Neutrophil (primary cell): ENCODE results near the gene DNMBP.

Experiments used
- H3K27ac ChIP-seq: fragments of 200-600 bp; sonication (generic); 2 replicates; pipeline ENCODE4 v1.5.1; 2016; ENCODE audit warnings: mild to moderate bottlenecking, moderate library complexity
- H3K27me3 ChIP-seq: fragments of 200-600 bp; sonication (generic); 2 replicates; pipeline ENCODE4 v1.6.0; 2016; ENCODE audit warnings: mild to moderate bottlenecking
- H3K36me3 ChIP-seq: fragments of 200-600 bp; sonication (generic); 2 replicates; pipeline ENCODE4 v1.5.1; 2017
- H3K4me1 ChIP-seq, 2 experiments: fragments of 200-600 bp in 1 of 2; sonication (generic) in 1 of 2; 1 replicate in 1 of 2; 2 replicates in 1 of 2; pipeline versions ENCODE4 v1.5.1 to v1.6.1; 2013 to 2016; ENCODE audit warnings: low read depth in 1 of 2, low read length in 1 of 2, mild to moderate bottlenecking in 1 of 2, moderate library complexity in 1 of 2; ENCODE audit not compliant: control insufficient read depth in 1 of 2, insufficient read depth in 1 of 2
- H3K4me3 ChIP-seq, 2 experiments: fragments of 200-600 bp in 1 of 2; sonication (generic) in 1 of 2; 1 replicate in 1 of 2; 2 replicates in 1 of 2; pipeline ENCODE4 v1.5.1; 2013 to 2016; ENCODE audit warnings: low read depth in 1 of 2, low read length in 1 of 2, mild to moderate bottlenecking in 1 of 2, moderate library complexity in 1 of 2
- H3K9me3 ChIP-seq: fragments of 200-600 bp; sonication (generic); 2 replicates; pipeline ENCODE4 v1.5.1; 2016
- CTCF ChIP-seq: fragments of 200-600 bp; sonication (generic); IDR thresholded peaks from 2 replicates; pipeline ENCODE4 v1.5.1; 2016; ENCODE audit warnings: antibody characterized with exemption

Gene DNMBP

GRCh38 chr10:99894613-99895012 lies 115.1 kb downstream of the DNMBP start:
- Histone ChIP-seq H3K27me3 (no peaks in the 10 kb centered on the region), H3K36me3 (peaks cover 86% of the 10 kb centered on the region), H3K27ac (no peak overlapping the region), H3K4me3 (no peak overlapping the region), H3K4me1 (no peaks in the 10 kb centered on the region), H3K9me3 (no peaks in the 10 kb centered on the region)
- TF ChIP-seq CTCF, result no peak

- Histone ChIP-seq H3K27me3 (no peaks in the 10 kb centered on the region), H3K36me3 (peaks cover 86% of the 10 kb centered on the region), H3K27ac (no peak overlapping the region), H3K4me3 (no peak overlapping the region), H3K9me3 (no peaks in the 10 kb centered on the region), H3K4me1 (no peaks in the 10 kb centered on the region)
- TF ChIP-seq CTCF, result no peak
These were observed 121.1 kb downstream of the DNMBP start for GRCh38 chr10:99888622-99889021.

- Histone ChIP-seq H3K27me3 (no peaks in the 10 kb centered on the region), H3K36me3 (peaks cover 99% of the 10 kb centered on the region), H3K4me1 (no peaks in the 10 kb centered on the region), H3K4me3 (no peak overlapping the region), H3K27ac (no peak overlapping the region), H3K9me3 (no peaks in the 10 kb centered on the region)
- no peak for TF ChIP-seq CTCF
These were observed 126.2 kb downstream of the DNMBP start for GRCh38 chr10:99883523-99883922.

GRCh38 chr10:99881371-99881770 lies 128.4 kb downstream of the DNMBP start:
- no peak for TF ChIP-seq CTCF
- H3K4me1 ChIP-seq, result no peaks in the 10 kb centered on the region
- no peaks in the 10 kb centered on the region for H3K9me3 ChIP-seq
- H3K4me3 ChIP-seq, result no peak overlapping the region
- no peaks in the 10 kb centered on the region for H3K27me3 ChIP-seq
- no peak overlapping the region for H3K27ac ChIP-seq
- H3K36me3 ChIP-seq, result peaks cover 99% of the 10 kb centered on the region

GRCh38 chr10:99880080-99880835 lies 129.5 kb downstream of the DNMBP start:
- no peak overlapping the region for H3K4me3 ChIP-seq
- no peak for TF ChIP-seq CTCF
- no peaks in the 10 kb centered on the region for H3K9me3 ChIP-seq
- H3K36me3 ChIP-seq, result peaks cover 99% of the 10 kb centered on the region
- H3K27me3 ChIP-seq, result no peaks in the 10 kb centered on the region
- H3K4me1 ChIP-seq, result no peaks in the 10 kb centered on the region
- H3K27ac ChIP-seq, result no peak overlapping the region
